Glutamatergic neuron (in vitro differentiated cells): Measurements from ENCODE around the gene SEMA3D. TPM values are rescaled to one million over a fixed set of nuclear protein-coding genes. Genes with fewer than 3 reads are reported as not detected.

Source experiments
- DNase-seq: peaks from one replicate; pipeline ENCODE4 v3.0.0; 2022
- H3K27ac Mint-ChIP-seq: one replicate; pipeline ENCODE4 v1.8.0; 2020; ENCODE audit warnings: mild to moderate bottlenecking, mixed read lengths, inconsistent platforms; ENCODE audit not compliant: unreplicated experiment
- H3K27me3 Mint-ChIP-seq: one replicate; pipeline ENCODE4 v1.8.0; 2020; ENCODE audit warnings: mild to moderate bottlenecking, moderate library complexity, mixed read lengths, inconsistent platforms; ENCODE audit not compliant: unreplicated experiment
- H3K36me3 Mint-ChIP-seq: one replicate; pipeline ENCODE4 v1.8.0; 2020; ENCODE audit warnings: mild to moderate bottlenecking, mixed read lengths, inconsistent platforms; ENCODE audit not compliant: unreplicated experiment
- H3K4me1 Mint-ChIP-seq: one replicate; pipeline ENCODE4 v1.8.0; 2020; ENCODE audit warnings: mild to moderate bottlenecking, low read depth, mixed read lengths, inconsistent platforms; ENCODE audit not compliant: unreplicated experiment
- H3K4me3 Mint-ChIP-seq: one replicate; pipeline ENCODE4 v1.8.0; 2020; ENCODE audit warnings: mild to moderate bottlenecking, mixed read lengths, inconsistent platforms; ENCODE audit not compliant: unreplicated experiment
- H3K9me3 Mint-ChIP-seq: one replicate; pipeline ENCODE4 v1.8.0; 2020; ENCODE audit warnings: mild to moderate bottlenecking, moderate library complexity, mixed read lengths, inconsistent platforms; ENCODE audit not compliant: unreplicated experiment
- CTCF ChIP-seq: fragments of 200-600 bp; sonication (generic); IDR thresholded peaks from one replicate; pipeline ENCODE4 v1.5.0; 2021; ENCODE audit not compliant: partially characterized antibody, unreplicated experiment
- total RNA-seq: library from RNA; stranded (reverse); fragmentation: NEBNext Ultra II Directional; extraction: Animal tissue kit (Norgen Biotek cat#: 25700); gene quantifications from one replicate; pipeline ENCODE4 v1.2.1, GENCODE V29; 2021; ENCODE audit not compliant: unreplicated experiment

The SEMA3D gene
- total RNA-seq, 1 donor from 2014 or later: 13.6 TPM

GRCh38 chr7:85067371-85067770 is 119.5 kb downstream of the SEMA3D start:
- no peak for DNase-seq
- no peak overlapping the region for H3K4me3 Mint-ChIP-seq
- TF ChIP-seq CTCF: no peak
- H3K27ac Mint-ChIP-seq: no peak overlapping the region
- H3K9me3 Mint-ChIP-seq: no peaks in the 10 kb centered on the region
- H3K4me1 Mint-ChIP-seq: no peaks in the 10 kb centered on the region
- no peaks in the 10 kb centered on the region for H3K27me3 Mint-ChIP-seq
- H3K36me3 Mint-ChIP-seq: no peaks in the 10 kb centered on the region

DNA sequence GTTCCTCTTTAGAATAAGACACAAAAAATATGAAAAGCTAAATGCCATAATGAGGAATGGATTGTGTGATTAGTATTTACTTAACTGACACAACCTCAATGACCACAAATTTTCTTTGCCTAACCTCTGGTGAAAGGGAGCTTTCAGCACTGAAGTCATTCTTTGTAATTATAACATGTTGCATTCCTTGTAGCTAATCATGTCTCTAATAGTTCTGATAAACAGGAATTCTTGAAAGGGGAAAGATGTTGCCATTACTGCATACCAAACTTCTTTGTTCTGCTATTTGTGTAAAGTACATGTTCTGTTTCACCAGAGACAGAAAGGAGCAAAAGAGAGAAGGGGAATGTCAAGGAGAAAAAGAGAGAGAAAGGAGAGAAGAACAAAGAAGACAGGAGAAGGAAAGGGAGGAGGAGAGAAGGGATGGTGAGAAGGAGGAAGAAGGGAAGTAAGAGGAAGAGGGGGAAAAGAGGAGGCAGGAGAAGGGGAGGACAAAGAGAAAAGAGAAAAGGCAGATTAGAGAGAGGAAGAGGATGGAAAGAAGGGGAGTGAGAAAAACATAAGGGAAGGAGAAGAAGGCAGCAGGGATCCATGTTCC is 120.9 kb downstream of the SEMA3D start:
- no peaks in the 10 kb centered on the region for H3K9me3 Mint-ChIP-seq

DNA sequence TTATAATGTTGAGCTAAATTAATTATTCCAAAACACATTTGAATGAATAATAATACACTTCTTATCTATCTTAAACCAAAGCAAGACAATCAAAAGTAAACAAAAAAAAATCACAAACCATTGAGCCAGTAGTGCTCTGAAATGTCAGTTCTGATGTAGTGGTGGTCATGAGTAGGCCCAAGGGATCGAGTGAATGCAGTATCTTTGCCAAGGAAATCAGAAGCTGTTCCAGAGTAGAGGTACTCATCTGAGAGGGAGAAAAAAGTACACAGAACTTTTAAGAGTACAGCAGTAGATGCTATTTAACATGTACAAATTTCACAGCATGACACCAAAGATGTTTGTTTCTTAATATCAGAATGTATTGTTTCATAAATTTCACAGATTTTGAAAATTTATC is 121.5 kb downstream of the SEMA3D start:
- no peak for DNase-seq
- no peak overlapping the region for H3K27ac Mint-ChIP-seq

More for the DNA sequence above, 120.9 kb downstream of the SEMA3D start:
- Mint-ChIP-seq H3K27me3 (no peaks in the 10 kb centered on the region), H3K4me3 (no peak overlapping the region), H3K36me3 (no peaks in the 10 kb centered on the region), H3K27ac (no peak overlapping the region), H3K4me1 (no peaks in the 10 kb centered on the region)
- no peak for DNase-seq
- no peak for TF ChIP-seq CTCF

GRCh38 chr7:85062651-85063050 is 124.2 kb downstream of the SEMA3D start:
- Mint-ChIP-seq H3K4me1 (no peaks in the 10 kb centered on the region), H3K27ac (no peak overlapping the region), H3K4me3 (no peak overlapping the region), H3K27me3 (no peaks in the 10 kb centered on the region), H3K36me3 (no peaks in the 10 kb centered on the region), H3K9me3 (no peaks in the 10 kb centered on the region)
- no peak for DNase-seq
- TF ChIP-seq CTCF: no peak

More for the DNA sequence above, 121.5 kb downstream of the SEMA3D start:
- H3K4me1 Mint-ChIP-seq: no peaks in the 10 kb centered on the region
- H3K27me3 Mint-ChIP-seq: no peaks in the 10 kb centered on the region
- H3K4me3 Mint-ChIP-seq: no peak overlapping the region
- TF ChIP-seq CTCF: no peak
- no peaks in the 10 kb centered on the region for H3K36me3 Mint-ChIP-seq
- H3K9me3 Mint-ChIP-seq: no peaks in the 10 kb centered on the region

DNA sequence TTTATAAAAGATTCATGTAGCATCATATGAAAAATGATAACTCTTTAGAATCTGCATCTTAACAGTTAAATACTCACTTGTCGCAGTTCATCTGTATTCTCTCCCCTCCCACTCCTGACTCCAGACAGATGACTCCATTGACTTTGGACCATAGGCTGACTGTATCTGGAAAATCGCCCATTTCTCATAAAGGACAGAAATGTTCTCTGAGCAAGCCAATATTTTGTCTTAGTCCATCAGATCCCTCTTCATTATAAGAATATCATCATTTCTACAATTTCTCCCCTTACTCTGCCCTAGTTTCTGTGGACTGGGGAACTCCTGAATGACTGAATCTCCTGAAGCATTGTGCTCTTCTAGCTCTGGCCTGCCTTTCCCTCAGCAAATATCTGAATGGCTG is 125.4 kb downstream of the SEMA3D start:
- H3K36me3 Mint-ChIP-seq: no peaks in the 10 kb centered on the region
- H3K27ac Mint-ChIP-seq: no peak overlapping the region
- no peaks in the 10 kb centered on the region for H3K27me3 Mint-ChIP-seq
- H3K4me1 Mint-ChIP-seq: no peaks in the 10 kb centered on the region
- H3K4me3 Mint-ChIP-seq: no peak overlapping the region
- DNase-seq: no peak
- H3K9me3 Mint-ChIP-seq: no peaks in the 10 kb centered on the region
- TF ChIP-seq CTCF: no peak
